ENCODE measurements around the gene FMOD.

Gene FMOD

GRCh38 chr1:203360547-203361185 lies 9.7 kb upstream of the FMOD start:
- peak; percentile 27 for DNase-seq

- DNase-seq: no peak
Measured at GRCh38 chr1:203359010-203359571, 8.2 kb upstream of the FMOD start.

GRCh38 chr1:203354246-203354645 lies 3.3 kb upstream of the FMOD start:
- no peak for DNase-seq

- no peak for DNase-seq
Measured at GRCh38 chr1:203353486-203353885, 2.6 kb upstream of the FMOD start.

- no peak for DNase-seq
Measured at GRCh38 chr1:203349773-203350524, 973 bp downstream of the FMOD start.

- no peak for DNase-seq
Measured at GRCh38 chr1:203349166-203349565, 1.8 kb downstream of the FMOD start.

GRCh38 chr1:203346769-203347102 lies 4.2 kb downstream of the FMOD start:
- DNase-seq: no peak

- peak; percentile 68 for DNase-seq
Measured at GRCh38 chr1:203346060-203346768, 4.7 kb downstream of the FMOD start.

- no peak for DNase-seq
Measured at GRCh38 chr1:203343956-203344754, 6.8 kb downstream of the FMOD start.

- peak; percentile 83 for DNase-seq
Measured at GRCh38 chr1:203342192-203342940, 8.6 kb downstream of the FMOD start.

- peak; percentile 96 for DNase-seq
Measured at GRCh38 chr1:203340112-203340790, 10.7 kb downstream of the FMOD start.

- DNase-seq: peak; percentile 81
Measured at GRCh38 chr1:203338335-203339036, 12.4 kb downstream of the FMOD start.

- no peak for DNase-seq
Measured at GRCh38 chr1:203336097-203336496, 14.8 kb downstream of the FMOD start.

GRCh38 chr1:203335503-203335902 lies 15.4 kb downstream of the FMOD start:
- DNase-seq: no peak

GRCh38 chr1:203331224-203331623 lies 19.7 kb downstream of the FMOD start:
- DNase-seq: no peak

- peak; percentile 98 for DNase-seq
Measured at GRCh38 chr1:203328714-203329122, 22.2 kb downstream of the FMOD start.

- peak; percentile 98 for DNase-seq
Measured at GRCh38 chr1:203327684-203328457, 23.1 kb downstream of the FMOD start.

GRCh38 chr1:203326830-203327683 lies 23.9 kb downstream of the FMOD start:
- DNase-seq: peak; percentile 99

Data from NCI-H69 (cell line).